GM12891 (cell line): ENCODE results near the gene OR10G3.

Source experiments
- PAX5 ChIP-seq: IDR thresholded peaks from 2 replicates; pipeline ENCODE4 v1.6.1; 2011; ENCODE audit warnings: low read length, moderate library complexity, mild to moderate bottlenecking; ENCODE audit not compliant: insufficient read depth, severe bottlenecking
- POLR2A ChIP-seq: IDR thresholded peaks from 2 replicates; pipeline ENCODE4 v1.6.1; 2011; ENCODE audit warnings: low read depth, low read length, control low read depth
- POLR2AphosphoS5 ChIP-seq: IDR thresholded peaks from 2 replicates; pipeline ENCODE4 v1.6.1; 2011; ENCODE audit warnings: low read depth, low read length, control low read depth
- SPI1 ChIP-seq: IDR thresholded peaks from 2 replicates; pipeline ENCODE4 v1.6.1; 2011; ENCODE audit warnings: low read depth, low read length, control low read depth
- TAF1 ChIP-seq: IDR thresholded peaks from 2 replicates; pipeline ENCODE4 v1.6.1; 2011; ENCODE audit warnings: low read depth, low read length, control low read depth

GRCh38 chr14:21534576-21534975, 45.3 kb downstream of the OR10G3 start:
- no peak for TF ChIP-seq POLR2A
- TF ChIP-seq POLR2AphosphoS5, result no peak
- no peak for TF ChIP-seq SPI1
- no peak for TF ChIP-seq PAX5
- no peak for TF ChIP-seq TAF1
